Measurements from ENCODE around the gene ZSCAN31. TPM values are rescaled to one million over a fixed set of nuclear protein-coding genes. Genes with fewer than 3 reads are reported as not detected.

ZSCAN31 gene
- total and polyA plus RNA-seq, 9 of the 15 experiments (the other 6 are each of a cell fraction or from before 2014, with no cell fraction given) = 3.9 to 12.1 (median 7.0) TPM

DNA sequence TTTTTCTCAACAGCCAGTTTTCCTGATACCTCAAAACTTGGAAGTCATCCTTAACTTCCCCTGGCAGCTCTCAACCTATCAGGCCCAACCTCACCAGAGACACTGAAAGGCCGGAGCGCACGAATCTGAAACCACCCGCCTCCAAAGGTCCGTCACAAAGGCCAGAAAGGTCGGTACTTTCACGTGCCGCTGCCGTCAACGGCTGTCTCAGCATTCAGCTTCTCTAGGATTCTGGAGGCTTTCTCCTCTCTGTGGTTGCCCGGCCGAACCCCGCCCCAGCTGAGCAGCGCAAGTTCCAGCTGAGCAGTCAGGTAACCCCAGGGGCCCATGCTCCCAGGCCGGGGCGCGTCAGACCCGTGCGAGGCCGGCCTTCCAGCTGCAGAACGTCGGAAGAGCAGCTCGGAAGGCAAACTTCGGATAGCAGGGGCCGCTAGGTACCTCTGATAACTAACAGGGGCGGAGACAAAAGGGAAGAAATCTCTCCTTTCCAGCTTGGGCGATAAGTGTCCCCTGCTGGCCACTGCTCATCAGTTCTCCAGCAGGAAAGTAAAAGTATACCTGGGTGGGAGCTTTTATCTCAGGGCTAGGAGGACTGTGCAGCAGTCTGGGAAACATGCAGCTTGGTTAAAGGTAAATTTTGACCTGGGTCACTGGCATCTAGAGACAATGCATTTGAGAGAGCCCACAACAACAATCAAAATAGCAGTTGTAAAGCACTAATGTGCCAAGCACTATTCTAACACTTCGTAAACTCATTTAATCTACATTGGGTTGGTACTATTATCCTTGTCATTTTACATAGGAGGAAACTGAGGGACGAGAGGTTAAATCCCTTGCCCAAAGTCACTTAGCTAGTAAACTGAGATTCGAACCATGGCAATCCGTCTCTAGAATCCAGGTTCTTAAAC is 47.5 kb upstream of the ZSCAN31 start (continued):
- TF ChIP-seq MYC (IDR thresholded peaks at IDR 0.05; ENCODE audit: low read depth, low read length) = peak; percentile 52; the same call in 1 of the 2 replicates
- no peak; the same call in 1 of the 2 replicates for TF ChIP-seq MYC (CRISPR knock-in tag; IDR thresholded peaks at IDR 0.05; ENCODE audit: borderline replicate concordance, low read depth)
- TF ChIP-seq NCOA1 (IDR thresholded peaks at IDR 0.05; ENCODE audit: low read depth) = no peak
- TF ChIP-seq TFAM (CRISPR knock-in tag; conservative IDR thresholded peaks at IDR 0.05) = no peak
- TF ChIP-seq TOE1 (IDR thresholded peaks at IDR 0.05; ENCODE audit: borderline replicate concordance) = peak; percentile 74; the same call in 1 of the 2 replicates
- TF ChIP-seq TOE1 (CRISPR knock-in tag; IDR thresholded peaks at IDR 0.05; ENCODE audit: borderline replicate concordance, low read depth) = no peak
- TF ChIP-seq, protein P1, sequence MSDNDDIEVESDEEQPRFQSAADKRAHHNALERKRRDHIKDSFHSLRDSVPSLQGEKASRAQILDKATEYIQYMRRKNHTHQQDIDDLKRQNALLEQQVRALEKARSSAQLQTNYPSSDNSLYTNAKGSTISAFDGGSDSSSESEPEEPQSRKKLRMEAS (CRISPR knock-in tag; IDR thresholded peaks at IDR 0.05) = peak; percentile 75
- TF ChIP-seq ZFPM2 (CRISPR knock-in tag; IDR thresholded peaks at IDR 0.05) = no peak
- 0 out of 2 replicates have a peak, but pooled peaks have one; percentile 24 for TF ChIP-seq FOXP1 (CRISPR knock-in tag; IDR thresholded peaks at IDR 0.05)
- no peak for TF ChIP-seq GTF2E2 (tag; IDR thresholded peaks at IDR 0.05)
- TF ChIP-seq, protein P2, sequence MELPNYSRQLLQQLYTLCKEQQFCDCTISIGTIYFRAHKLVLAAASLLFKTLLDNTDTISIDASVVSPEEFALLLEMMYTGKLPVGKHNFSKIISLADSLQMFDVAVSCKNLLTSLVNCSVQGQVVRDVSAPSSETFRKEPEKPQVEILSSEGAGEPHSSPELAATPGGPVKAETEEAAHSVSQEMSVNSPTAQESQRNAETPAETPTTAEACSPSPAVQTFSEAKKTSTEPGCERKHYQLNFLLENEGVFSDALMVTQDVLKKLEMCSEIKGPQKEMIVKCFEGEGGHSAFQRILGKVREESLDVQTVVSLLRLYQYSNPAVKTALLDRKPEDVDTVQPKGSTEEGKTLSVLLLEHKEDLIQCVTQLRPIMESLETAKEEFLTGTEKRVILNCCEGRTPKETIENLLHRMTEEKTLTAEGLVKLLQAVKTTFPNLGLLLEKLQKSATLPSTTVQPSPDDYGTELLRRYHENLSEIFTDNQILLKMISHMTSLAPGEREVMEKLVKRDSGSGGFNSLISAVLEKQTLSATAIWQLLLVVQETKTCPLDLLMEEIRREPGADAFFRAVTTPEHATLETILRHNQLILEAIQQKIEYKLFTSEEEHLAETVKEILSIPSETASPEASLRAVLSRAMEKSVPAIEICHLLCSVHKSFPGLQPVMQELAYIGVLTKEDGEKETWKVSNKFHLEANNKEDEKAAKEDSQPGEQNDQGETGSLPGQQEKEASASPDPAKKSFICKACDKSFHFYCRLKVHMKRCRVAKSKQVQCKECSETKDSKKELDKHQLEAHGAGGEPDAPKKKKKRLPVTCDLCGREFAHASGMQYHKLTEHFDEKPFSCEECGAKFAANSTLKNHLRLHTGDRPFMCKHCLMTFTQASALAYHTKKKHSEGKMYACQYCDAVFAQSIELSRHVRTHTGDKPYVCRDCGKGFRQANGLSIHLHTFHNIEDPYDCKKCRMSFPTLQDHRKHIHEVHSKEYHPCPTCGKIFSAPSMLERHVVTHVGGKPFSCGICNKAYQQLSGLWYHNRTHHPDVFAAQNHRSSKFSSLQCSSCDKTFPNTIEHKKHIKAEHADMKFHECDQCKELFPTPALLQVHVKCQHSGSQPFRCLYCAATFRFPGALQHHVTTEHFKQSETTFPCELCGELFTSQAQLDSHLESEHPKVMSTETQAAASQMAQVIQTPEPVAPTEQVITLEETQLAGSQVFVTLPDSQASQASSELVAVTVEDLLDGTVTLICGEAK (IDR thresholded peaks at IDR 0.05) = no peak
- TF ChIP-seq, protein P2 (CRISPR knock-in tag; IDR thresholded peaks at IDR 0.05) = no peak
- TF ChIP-seq, protein P3, sequence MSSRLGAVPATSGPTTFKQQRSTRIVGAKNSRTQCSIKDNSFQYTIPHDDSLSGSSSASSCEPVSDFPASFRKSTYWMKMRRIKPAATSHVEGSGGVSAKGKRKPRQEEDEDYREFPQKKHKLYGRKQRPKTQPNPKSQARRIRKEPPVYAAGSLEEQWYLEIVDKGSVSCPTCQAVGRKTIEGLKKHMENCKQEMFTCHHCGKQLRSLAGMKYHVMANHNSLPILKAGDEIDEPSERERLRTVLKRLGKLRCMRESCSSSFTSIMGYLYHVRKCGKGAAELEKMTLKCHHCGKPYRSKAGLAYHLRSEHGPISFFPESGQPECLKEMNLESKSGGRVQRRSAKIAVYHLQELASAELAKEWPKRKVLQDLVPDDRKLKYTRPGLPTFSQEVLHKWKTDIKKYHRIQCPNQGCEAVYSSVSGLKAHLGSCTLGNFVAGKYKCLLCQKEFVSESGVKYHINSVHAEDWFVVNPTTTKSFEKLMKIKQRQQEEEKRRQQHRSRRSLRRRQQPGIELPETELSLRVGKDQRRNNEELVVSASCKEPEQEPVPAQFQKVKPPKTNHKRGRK (tag; IDR thresholded peaks at IDR 0.05) = no peak
- no peak for TF ChIP-seq NFATC3 (IDR thresholded peaks at IDR 0.05)
- TF ChIP-seq ZNF174 (CRISPR knock-in tag; IDR thresholded peaks at IDR 0.05) = no peak
- no peak for TF ChIP-seq TRIM28 (IDR thresholded peaks at IDR 0.05)
- TF ChIP-seq TAF7 (tag; IDR thresholded peaks at IDR 0.05) = no peak
- TF ChIP-seq CHD2 (IDR thresholded peaks at IDR 0.05; ENCODE audit: low read depth, low read length) = 0 out of 2 replicates have a peak, but pooled peaks have one; percentile 12

Data from K562 (cell line).